Fibroblast of lung (primary cell): ENCODE measurements around the gene APBA1. TPM values are rescaled to one million over a fixed set of nuclear protein-coding genes. Genes with fewer than 3 reads are reported as not detected.

Experiments used
- DNase-seq, 2 donors: peaks; one replicate each; pipeline versions ENCODE4 v3.0.0 to v3.0.0-alpha.2; 2010; ENCODE audit warnings: low read depth in 2 of 2
- H2AFZ ChIP-seq: 2 replicates; pipeline ENCODE4 v1.5.1; 2012; ENCODE audit warnings: low read length, control low read depth, inconsistent platforms
- H3K27ac ChIP-seq: 2 replicates; pipeline ENCODE4 v1.5.1; 2011; ENCODE audit warnings: low read length, control low read depth; ENCODE audit not compliant: insufficient read depth
- H3K27me3 ChIP-seq: 2 replicates; pipeline ENCODE4 v1.5.1; 2011; ENCODE audit warnings: mild to moderate bottlenecking, low read length; ENCODE audit not compliant: control insufficient read depth, insufficient read depth
- H3K36me3 ChIP-seq: 2 replicates; pipeline ENCODE4 v1.5.1; 2011; ENCODE audit warnings: low read length; ENCODE audit not compliant: control insufficient read depth, insufficient read depth
- H3K4me1 ChIP-seq: 2 replicates; pipeline ENCODE4 v1.5.1; 2011; ENCODE audit warnings: low read length; ENCODE audit not compliant: control insufficient read depth, insufficient read depth; ENCODE audit errors: extremely low read depth
- H3K4me2 ChIP-seq: 2 replicates; pipeline ENCODE4 v1.5.1; 2011; ENCODE audit warnings: low read length, control low read depth; ENCODE audit not compliant: insufficient read depth; ENCODE audit errors: extremely low read depth
- H3K4me3 ChIP-seq, 4 experiments: fragments of 200-600 bp in 1 of 4; sonication (generic) in 1 of 4; replicated peaks in 1 of 4; 2 replicates each; pipeline ENCODE4 v1.5.1; 2011 to 2016; ENCODE audit warnings: low read length in 4 of 4, low read depth in 3 of 4, mild to moderate bottlenecking in 3 of 4, control low read depth in 2 of 4, inconsistent platforms in 1 of 4, mixed read lengths in 1 of 4; ENCODE audit not compliant: insufficient read depth in 1 of 4; ENCODE audit errors: control extremely low read depth in 1 of 4
- H3K79me2 ChIP-seq: 2 replicates; pipeline ENCODE4 v1.5.1; 2012; ENCODE audit warnings: mild to moderate bottlenecking, low read length, inconsistent platforms; ENCODE audit not compliant: control insufficient read depth, insufficient read depth
- H3K9ac ChIP-seq: 2 replicates; pipeline ENCODE4 v1.5.1; 2011; ENCODE audit warnings: mild to moderate bottlenecking, low read length, control low read depth; ENCODE audit not compliant: insufficient read depth
- H3K9me3 ChIP-seq: 2 replicates; pipeline ENCODE4 v1.5.1; 2012; ENCODE audit warnings: low read depth, low read length; ENCODE audit not compliant: control insufficient read depth, insufficient read depth
- H4K20me1 ChIP-seq: 2 replicates; pipeline ENCODE4 v1.5.1; 2011; ENCODE audit warnings: low read length; ENCODE audit not compliant: control insufficient read depth, insufficient read depth; ENCODE audit errors: extremely low read depth
- CTCF ChIP-seq, 2 donors: IDR thresholded peaks in 1 of 2; conservative IDR thresholded peaks in 1 of 2; 1 replicate in 1 of 2; 2 replicates in 1 of 2; pipeline ENCODE4 v1.5.1; 2011 to 2012; ENCODE audit warnings: low read length in 2 of 2, control low read depth in 1 of 2, inconsistent platforms in 1 of 2, low read depth in 1 of 2, mild to moderate bottlenecking in 1 of 2
- EZH2 ChIP-seq: IDR thresholded peaks from 2 replicates; pipeline ENCODE4 v1.5.1; 2012; ENCODE audit warnings: low read length, control low read depth, mild to moderate bottlenecking; ENCODE audit errors: missing control alignments
- polyA plus RNA-seq, 2 donors: library from polyadenylated mRNA; depleted of rRNA in 1 of 2; stranded (reverse) in 1 of 2; unstranded in 1 of 2; fragments of >200 nt; gene quantifications; 2 replicates each; pipeline ENCODE4 v1.2.1, GENCODE V29; 2011 to 2012; ENCODE audit warnings: missing spikeins in 1 of 2
- total RNA-seq: library from RNA; depleted of rRNA; stranded (reverse); fragments of >200 nt; gene quantifications from 2 replicates; pipeline ENCODE4 v1.2.1, GENCODE V29; 2014

APBA1 gene
- total and polyA plus RNA-seq, 2 donors (not counting 1 experiment from before 2014, with no cell fraction given): 5.0 to 8.8 TPM

- no peaks in the 10 kb centered on the region for H3K27me3 ChIP-seq
- no peaks in the 10 kb centered on the region for H4K20me1 ChIP-seq
- no peak overlapping the region for H3K9ac ChIP-seq
- no peak overlapping the region for H2AFZ ChIP-seq
- H3K4me1 ChIP-seq: no peaks in the 10 kb centered on the region
- H3K27ac ChIP-seq: no peak overlapping the region
- no peak for DNase-seq
- H3K36me3 ChIP-seq: no peaks in the 10 kb centered on the region
- TF ChIP-seq CTCF (conservative IDR thresholded peaks at IDR 0.05 in 1 of 2, IDR thresholded peaks at IDR 0.05 in 1 of 2; ENCODE audit: low read depth in 1 of 2, low read length in 2 of 2): no peak
- no peak for TF ChIP-seq EZH2
- H3K79me2 ChIP-seq: no peaks in the 10 kb centered on the region
- no peak overlapping the region for H3K4me3 ChIP-seq
- no peak overlapping the region for H3K4me2 ChIP-seq
- H3K9me3 ChIP-seq: no peaks in the 10 kb centered on the region
Observed at GRCh38 chr9:69683927-69684326, 11.8 kb upstream of the APBA1 start.

GRCh38 chr9:69678843-69679538, 6.8 kb upstream of the APBA1 start:
- no peak for DNase-seq
- no peaks in the 10 kb centered on the region for H3K79me2 ChIP-seq
- H3K27ac ChIP-seq: no peak overlapping the region
- H3K4me2 ChIP-seq: no peak overlapping the region
- H3K4me3 ChIP-seq: no peak overlapping the region
- TF ChIP-seq CTCF (conservative IDR thresholded peaks at IDR 0.05 in 1 of 2, IDR thresholded peaks at IDR 0.05 in 1 of 2; ENCODE audit: low read depth in 1 of 2, low read length in 2 of 2) (no peak), EZH2 (no peak)
- no peak overlapping the region for H3K9ac ChIP-seq
- peaks cover 4% of the 10 kb centered on the region for H3K4me1 ChIP-seq
- H2AFZ ChIP-seq: no peak overlapping the region
- H3K9me3 ChIP-seq: no peaks in the 10 kb centered on the region
- H4K20me1 ChIP-seq: no peaks in the 10 kb centered on the region
- H3K27me3 ChIP-seq: no peaks in the 10 kb centered on the region
- H3K36me3 ChIP-seq: no peaks in the 10 kb centered on the region

- Histone ChIP-seq H2AFZ (no peak overlapping the region), H3K36me3 (no peaks in the 10 kb centered on the region), H3K4me2 (no peak overlapping the region), H3K27me3 (no peaks in the 10 kb centered on the region), H3K27ac (no peak overlapping the region), H3K9ac (no peak overlapping the region), H3K4me1 (peaks cover 4% of the 10 kb centered on the region), H3K79me2 (no peaks in the 10 kb centered on the region), H3K9me3 (no peaks in the 10 kb centered on the region), H3K4me3 (no peak overlapping the region), H4K20me1 (no peaks in the 10 kb centered on the region)
- TF ChIP-seq EZH2 (no peak), CTCF (conservative IDR thresholded peaks at IDR 0.05 in 1 of 2, IDR thresholded peaks at IDR 0.05 in 1 of 2; ENCODE audit: low read depth in 1 of 2, low read length in 2 of 2) (no peak)
- no peak for DNase-seq
Observed at GRCh38 chr9:69677931-69678330, 5.8 kb upstream of the APBA1 start.
